Mucosa of descending colon (tissue), 3 donors: ENCODE results near the gene RICTOR. TPM values are rescaled to one million over a fixed set of nuclear protein-coding genes. Genes with fewer than 3 reads are reported as not detected.

Source experiments
- ATAC-seq: fragments of 200-7000 bp; cut with Tn5 transposase; one replicate; pipeline ENCODE4 v1.9.1; 2020; ENCODE audit warnings: mild to moderate bottlenecking, moderate library complexity
- DNase-seq, 3 donors: peaks; one replicate each; pipeline ENCODE4 v3.0.0-alpha.2; 2020
- H3K36me3 ChIP-seq: fragments of 200-600 bp; one replicate; pipeline ENCODE4 v1.8.0; 2021; ENCODE audit warnings: low read depth, mild to moderate bottlenecking
- H3K4me1 ChIP-seq: fragments of 200-600 bp; one replicate; pipeline ENCODE4 v1.8.0; 2021; ENCODE audit warnings: low read depth, mild to moderate bottlenecking
- H3K4me3 ChIP-seq: fragments of 200-600 bp; one replicate; pipeline ENCODE4 v1.8.0; 2021; ENCODE audit warnings: mild to moderate bottlenecking
- H3K9me3 ChIP-seq: fragments of 200-600 bp; one replicate; pipeline ENCODE4 v1.8.0; 2021; ENCODE audit warnings: mild to moderate bottlenecking
- intact Hi-C, 2 donors: fragments of 100-400 bp; cut with DNase I in 1 of 2; cut with micrococcal nuclease in 1 of 2; formaldehyde crosslinking; loops; one replicate each; pipeline versions ENCODE4 v1.11.0 to v1.11.1; 2022; cut with DNase I, micrococcal nuclease
- total RNA-seq, 3 donors: library from RNA; stranded (reverse); fragmentation: NEBNext Ultra II Directional in 2 of 3; extraction: Animal tissue kit (Norgen Biotek cat#: 25700) in 2 of 3; gene quantifications; one replicate each; pipeline versions ENCODE4 v1.2.1 to v1.2.4, GENCODE V29; 2021 to 2023
- TF ChIP-seq, protein P1 (sequence below): fragments of 200-600 bp; IDR thresholded peaks from one replicate; pipeline ENCODE4 v1.8.0; 2022; ENCODE audit warnings: antibody characterized with exemption, mild to moderate bottlenecking
- donor health status: DM: no; HTN: no; CAD: no; lungs with moderate emphysema.
- donor health status: DM: no; HTN: no; CAD: no.
- donor health status: DM: no; HTN: yes; CAD: no.

Gene RICTOR
- total RNA-seq, 3 donors from 2014 or later, result 24.3 to 41.9 (median 36.5) TPM

DNA sequence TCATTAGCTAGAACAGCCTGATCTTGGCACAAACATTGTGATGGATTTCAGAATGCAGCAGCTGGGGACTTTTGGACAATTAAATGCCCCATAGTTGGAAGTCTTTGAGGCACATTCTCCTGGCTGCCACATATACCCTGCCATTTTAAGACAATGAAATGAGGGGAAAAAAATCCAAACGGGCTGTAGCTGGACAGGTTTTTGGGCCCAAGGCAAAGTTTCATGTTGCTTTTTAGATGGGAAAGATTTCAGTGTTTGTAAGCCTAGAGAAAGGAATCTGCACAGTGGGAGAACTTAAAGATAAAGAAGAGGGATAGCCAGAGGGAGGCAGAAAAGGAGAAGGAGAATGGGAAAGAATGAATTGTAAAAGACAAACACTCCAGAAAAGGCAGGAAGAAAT, 30.0 kb upstream of the RICTOR start:
- intact Hi-C loops, result no loop called here
- DNase-seq (no peak), ATAC-seq (no peak)
- Histone ChIP-seq H3K4me3 (no peak overlapping the region), H3K9me3 (no peaks in the 10 kb centered on the region), H3K36me3 (no peaks in the 10 kb centered on the region), H3K4me1 (no peaks in the 10 kb centered on the region)
- TF ChIP-seq, protein P1, sequence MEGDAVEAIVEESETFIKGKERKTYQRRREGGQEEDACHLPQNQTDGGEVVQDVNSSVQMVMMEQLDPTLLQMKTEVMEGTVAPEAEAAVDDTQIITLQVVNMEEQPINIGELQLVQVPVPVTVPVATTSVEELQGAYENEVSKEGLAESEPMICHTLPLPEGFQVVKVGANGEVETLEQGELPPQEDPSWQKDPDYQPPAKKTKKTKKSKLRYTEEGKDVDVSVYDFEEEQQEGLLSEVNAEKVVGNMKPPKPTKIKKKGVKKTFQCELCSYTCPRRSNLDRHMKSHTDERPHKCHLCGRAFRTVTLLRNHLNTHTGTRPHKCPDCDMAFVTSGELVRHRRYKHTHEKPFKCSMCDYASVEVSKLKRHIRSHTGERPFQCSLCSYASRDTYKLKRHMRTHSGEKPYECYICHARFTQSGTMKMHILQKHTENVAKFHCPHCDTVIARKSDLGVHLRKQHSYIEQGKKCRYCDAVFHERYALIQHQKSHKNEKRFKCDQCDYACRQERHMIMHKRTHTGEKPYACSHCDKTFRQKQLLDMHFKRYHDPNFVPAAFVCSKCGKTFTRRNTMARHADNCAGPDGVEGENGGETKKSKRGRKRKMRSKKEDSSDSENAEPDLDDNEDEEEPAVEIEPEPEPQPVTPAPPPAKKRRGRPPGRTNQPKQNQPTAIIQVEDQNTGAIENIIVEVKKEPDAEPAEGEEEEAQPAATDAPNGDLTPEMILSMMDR, result no peak

DNA sequence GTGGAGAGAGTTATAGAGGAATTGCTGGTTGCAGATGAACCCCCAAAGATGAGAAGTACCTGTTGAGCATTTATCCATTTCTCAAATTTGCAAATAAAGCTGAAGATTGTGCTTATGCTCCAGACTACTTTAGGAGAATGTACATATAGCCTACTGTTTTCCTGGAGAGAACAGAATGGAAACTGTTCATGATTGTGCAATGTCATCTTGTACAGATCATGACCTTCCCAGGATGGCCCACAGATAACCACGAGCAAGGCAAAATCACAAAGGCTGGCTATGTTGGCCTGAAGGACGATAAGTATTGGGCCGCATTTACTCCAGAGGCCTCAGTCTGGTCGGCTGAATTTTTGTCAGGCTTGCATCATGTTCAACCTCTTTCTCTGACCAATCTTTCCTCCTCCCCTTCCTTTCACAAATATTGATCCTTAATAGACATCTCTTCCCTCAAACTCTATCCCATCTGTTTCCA, 28.5 kb upstream of the RICTOR start:
- intact Hi-C loops, result no loop called here
- TF ChIP-seq, protein P1, result no peak
- DNase-seq (no peak), ATAC-seq (no peak)
- Histone ChIP-seq H3K9me3 (no peaks in the 10 kb centered on the region), H3K4me1 (no peaks in the 10 kb centered on the region), H3K4me3 (no peak overlapping the region), H3K36me3 (no peaks in the 10 kb centered on the region)

DNA sequence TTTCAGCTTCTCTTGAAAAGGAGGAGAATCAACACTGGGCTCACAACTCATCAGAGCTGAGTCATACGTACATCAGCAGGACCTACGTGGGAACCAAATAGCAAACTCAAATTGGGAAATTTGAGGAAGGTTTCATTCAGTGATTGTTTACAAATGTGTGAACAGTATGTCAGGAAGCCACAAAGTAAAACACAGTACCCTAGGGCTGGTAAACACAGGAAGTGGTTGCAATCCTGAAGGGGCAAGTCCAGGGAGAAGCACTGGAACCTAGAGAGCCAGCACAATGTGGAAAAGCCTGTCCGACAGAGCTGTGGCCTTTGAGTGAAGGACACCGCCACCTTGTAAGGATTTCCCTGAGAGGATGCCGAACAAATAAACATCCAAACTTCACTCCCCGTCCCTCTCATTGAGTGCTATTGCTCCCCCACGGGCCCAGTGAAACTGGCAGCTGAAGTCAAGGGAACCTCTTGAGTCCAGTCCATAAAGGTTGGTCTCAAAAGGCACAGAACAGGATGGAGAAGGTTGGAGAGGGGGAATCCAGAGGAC, 26.7 kb upstream of the RICTOR start:
- Histone ChIP-seq H3K36me3 (no peaks in the 10 kb centered on the region), H3K9me3 (no peaks in the 10 kb centered on the region), H3K4me1 (no peaks in the 10 kb centered on the region), H3K4me3 (no peak overlapping the region)
- intact Hi-C loops, result no loop called here
- no peak for DNase-seq
- no peak for ATAC-seq
- TF ChIP-seq, protein P1, result no peak

DNA sequence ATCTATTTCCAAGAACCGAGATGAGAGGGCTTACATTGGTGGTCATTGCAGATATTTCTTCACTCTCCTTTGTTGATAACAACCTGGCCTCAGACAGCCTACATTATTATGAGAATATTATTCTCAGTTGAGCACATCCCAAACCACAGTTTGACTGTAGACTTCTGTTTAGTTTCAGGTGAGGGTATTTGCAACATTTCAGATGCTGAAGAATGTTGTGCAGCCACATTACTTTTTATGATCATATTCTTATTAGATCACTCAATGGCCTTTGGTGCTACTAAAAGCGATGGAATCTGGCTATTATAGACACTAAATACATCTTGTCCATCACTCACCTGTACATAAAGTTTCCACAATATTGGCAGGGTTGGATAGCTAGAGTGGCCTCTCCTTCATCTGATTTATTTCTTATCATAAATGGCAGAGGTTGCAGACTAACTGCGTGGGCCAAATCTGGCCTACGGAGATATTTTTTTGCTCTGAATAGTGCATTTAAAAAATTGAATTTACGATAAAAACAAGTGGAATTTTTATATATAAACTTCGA, 26.2 kb upstream of the RICTOR start:
- intact Hi-C loops, result no loop called here
- TF ChIP-seq, protein P1, result no peak
- Histone ChIP-seq H3K4me3 (no peak overlapping the region), H3K36me3 (no peaks in the 10 kb centered on the region), H3K9me3 (no peaks in the 10 kb centered on the region), H3K4me1 (no peaks in the 10 kb centered on the region)
- DNase-seq (no peak), ATAC-seq (no peak)

DNA sequence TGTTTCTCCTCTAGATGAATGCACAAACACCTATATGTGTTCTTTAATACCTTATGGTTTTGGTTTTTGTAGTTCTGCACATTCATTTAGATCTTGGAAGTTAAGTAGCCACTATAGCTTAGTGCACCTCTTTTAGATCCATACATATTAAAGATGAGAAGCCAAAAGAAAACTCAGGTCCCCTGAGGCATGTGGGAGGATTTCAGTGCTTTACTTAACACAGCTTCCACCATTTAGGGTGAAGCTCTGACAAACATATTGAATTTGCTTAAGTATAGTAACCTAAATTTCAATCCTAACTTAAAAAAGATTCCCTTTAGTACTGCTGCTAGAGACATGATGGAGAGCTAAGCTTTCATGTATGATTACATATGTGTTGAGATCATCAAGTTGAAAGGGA, 25.6 kb upstream of the RICTOR start:
- TF ChIP-seq, protein P1, result no peak
- DNase-seq (no peak), ATAC-seq (no peak)
- Histone ChIP-seq H3K9me3 (no peaks in the 10 kb centered on the region), H3K4me1 (no peaks in the 10 kb centered on the region), H3K36me3 (no peaks in the 10 kb centered on the region), H3K4me3 (no peak overlapping the region)
- intact Hi-C loops, result no loop called here
